ENCODE results near the gene NKX2-2.

Gene NKX2-2

DNA sequence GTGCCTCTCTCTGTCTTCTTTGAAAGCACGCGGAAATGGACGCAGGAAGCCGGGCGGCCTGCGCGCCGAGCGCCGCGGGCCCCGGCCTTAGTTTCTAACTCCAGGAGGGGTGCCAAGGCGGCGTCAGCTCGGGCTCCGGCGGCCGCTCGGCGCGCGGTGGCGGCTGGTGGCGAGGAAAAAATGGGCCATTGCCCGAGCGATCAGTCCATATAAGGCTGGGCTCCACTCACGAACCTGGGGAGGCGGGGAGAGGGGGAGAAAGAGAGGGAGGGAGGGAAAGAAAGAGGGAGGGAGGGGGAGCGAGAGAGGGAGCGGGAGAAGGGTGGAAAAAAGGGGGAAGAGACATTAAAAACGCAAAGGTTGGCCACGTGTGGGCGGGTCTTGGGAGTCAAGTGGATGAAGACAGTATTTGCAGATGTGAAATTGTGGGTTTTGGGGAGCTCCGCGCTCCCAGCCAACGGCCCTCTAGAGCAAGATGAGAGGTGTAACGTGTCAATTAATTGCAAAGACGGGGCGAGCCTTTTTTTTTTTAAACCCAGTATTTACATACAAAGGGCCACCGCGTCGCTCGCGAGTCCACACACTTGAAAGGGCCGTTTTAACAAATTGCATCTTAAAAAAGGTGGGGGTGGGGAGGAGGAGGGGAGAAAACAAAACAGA lies at the start of gene NKX2-2:
NKX2-2 (minus strand) TSS at position 184 of the 660 bp plus-strand sequence. CDS start 395 bp downstream, outside the sequence.
- DNase-seq = no peak

DNA sequence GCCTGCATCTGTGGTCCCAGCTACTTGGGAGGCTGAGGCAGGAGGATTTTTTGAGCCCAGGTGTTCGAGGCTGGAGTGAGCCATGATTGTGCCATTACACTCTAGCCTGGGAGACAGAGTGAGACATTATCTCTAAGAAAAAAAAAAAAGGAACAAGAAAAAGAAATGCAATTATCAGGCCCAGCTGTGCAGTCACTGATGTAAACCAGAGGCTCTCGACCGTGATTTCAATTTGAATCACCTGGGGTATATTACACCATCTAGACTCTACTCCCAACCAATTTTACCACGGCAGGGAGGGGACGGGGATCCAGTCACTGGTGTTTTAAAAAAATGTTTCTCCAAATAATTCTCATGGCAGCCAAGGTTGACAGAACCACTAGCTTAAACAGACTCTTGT lies 48.8 kb upstream of the NKX2-2 start:
- no peak for DNase-seq

- no peak for DNase-seq
Measured at GRCh38 chr20:21559305-21559704, 45.4 kb upstream of the NKX2-2 start.

DNA sequence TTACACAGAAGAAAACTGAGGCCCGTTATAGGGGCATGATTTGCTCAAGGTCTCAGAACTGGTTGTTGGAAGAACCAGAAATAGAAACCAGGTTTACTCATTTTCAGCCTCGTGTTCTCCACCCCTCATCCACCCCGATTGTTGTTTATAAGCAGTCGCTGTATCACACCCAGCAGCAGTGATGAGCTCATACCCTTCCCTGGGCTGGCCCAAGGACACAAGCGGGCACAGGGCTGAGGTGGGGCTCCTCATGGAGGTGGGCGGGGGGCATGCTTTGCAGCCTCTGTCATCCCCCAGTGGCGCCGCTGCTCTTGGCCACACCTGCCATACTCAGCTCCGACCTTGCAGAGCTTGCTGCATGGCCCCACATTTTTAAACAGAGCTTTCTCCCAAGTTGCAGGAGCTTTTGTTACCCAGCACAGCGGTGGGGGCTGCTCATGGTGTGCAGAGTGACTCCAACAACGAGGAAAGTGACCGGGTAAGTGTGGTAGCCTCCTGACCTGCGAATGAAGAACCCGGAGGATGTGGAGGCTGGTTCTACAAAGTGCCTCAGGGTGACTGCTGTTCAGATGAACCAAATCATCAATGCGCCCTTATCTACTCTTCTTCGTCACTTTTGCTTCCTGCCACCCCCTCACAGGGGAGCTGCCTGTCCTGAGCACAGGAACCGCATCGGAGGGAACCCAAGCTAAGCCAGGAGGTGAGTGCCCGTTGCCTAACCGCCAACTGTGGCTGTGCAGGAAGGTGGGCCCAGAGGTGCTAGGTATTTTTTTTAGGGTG lies 43.6 kb upstream of the NKX2-2 start:
- DNase-seq = no peak

DNA sequence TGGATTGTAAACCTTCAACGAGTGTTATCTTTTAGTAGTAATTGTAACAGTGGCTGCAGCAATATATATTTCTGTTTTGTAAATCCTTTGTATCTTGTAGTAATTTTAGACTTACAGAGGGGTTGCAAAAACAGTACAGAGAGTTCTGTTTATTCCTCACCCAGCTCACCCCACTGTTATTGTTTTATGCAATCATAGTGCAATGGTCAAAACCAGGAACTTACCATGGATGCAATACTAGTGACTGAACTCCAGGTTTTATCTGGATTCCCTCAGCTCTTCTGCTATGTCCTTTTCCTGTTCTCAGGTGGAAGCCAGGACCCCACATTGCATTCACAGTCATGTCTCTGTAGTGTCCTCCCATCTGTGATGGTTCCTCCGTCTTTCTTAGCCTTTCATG lies 42.5 kb upstream of the NKX2-2 start:
- no peak for DNase-seq

- no peak for DNase-seq
Measured at GRCh38 chr20:21555470-21556120, 41.7 kb upstream of the NKX2-2 start.

DNA sequence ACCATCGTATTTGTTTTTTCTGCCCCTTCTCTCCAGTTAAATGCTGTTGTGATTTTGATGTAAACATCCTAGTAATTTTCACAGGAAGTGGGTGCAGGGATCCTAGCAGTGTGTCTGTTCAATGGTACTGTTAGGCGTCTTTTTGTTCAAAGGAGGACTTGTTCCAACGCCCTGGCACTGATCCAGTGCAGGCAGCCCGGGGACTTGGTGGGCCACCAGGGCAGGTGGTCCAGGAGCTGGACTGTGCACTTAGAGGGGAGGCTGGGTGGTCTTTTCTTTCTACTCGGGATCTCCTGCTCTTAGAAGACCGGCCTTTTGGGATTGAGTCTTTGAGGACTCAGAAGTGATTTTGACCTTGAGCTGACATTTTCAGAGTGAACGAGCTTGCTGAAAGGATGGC lies 41.1 kb upstream of the NKX2-2 start:
- no peak for DNase-seq

GRCh38 chr20:21554376-21554890 lies 40.6 kb upstream of the NKX2-2 start:
- DNase-seq = no peak

GRCh38 chr20:21550587-21550986 lies 36.7 kb upstream of the NKX2-2 start:
- no peak for DNase-seq

DNA sequence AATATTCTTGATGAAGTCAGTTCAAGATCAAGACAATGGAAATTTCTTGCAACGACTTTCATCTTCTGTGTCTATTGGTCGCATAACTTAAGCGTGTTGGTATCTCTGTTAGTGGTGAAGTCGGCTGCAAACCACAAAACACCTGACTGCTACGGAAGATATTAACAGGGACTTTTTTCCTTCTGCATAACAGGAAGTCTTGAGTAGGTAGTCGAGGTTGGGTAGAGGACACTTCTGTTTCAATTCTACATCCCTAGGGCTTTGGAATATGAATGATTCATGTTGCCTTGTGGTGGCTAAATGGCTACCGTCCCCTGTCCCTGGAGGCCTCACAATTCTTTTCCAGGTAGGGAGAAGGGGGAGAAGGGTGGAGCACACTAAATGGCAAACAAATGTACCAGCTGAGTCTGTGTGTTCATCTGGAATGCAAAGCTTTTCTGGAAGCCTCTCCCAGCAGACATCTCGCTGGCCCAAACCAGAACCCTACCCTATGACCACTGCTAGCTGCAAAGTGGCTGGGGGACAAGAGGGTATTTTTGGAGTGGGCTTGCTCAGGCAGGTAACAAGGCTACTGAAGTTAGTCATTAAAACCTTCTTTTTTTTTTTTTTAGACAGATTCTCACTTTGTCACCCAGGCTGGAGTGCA lies 34.6 kb upstream of the NKX2-2 start:
- peak; percentile 14 for DNase-seq

DNA sequence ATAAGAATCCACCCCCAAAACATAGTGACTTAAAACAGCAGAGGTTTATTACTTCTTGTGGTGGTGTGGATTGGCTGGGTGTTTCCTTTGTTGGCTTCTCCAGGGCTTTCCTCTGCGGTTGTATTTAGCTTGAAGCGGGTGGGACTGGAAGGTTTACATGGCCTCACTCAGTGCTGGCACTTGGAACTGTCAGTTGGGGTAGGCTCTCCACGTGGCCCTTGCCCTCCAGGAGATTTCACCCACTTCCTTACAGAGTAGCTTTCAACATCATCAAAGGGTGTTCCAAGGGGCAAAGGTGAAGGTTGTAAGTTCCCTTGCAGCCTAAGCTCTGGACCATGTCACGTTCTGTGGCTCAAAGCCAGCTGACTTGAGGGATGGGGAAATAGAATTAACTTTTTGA lies 32.5 kb upstream of the NKX2-2 start:
- DNase-seq = no peak

DNA sequence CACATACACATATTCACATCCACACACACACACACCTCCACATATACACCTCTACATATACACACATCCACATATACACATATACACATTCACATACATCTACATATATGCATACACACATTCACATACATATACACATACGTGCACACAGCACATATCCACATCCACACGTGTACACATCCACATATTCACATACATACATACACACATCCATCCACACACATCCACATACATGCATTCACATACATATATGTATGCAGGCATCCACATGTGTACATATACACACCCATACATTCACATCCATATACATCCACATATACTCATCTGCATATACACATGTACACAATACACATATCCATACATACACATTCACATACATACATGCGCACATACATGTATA lies 25.6 kb upstream of the NKX2-2 start:
- no peak for DNase-seq

DNA sequence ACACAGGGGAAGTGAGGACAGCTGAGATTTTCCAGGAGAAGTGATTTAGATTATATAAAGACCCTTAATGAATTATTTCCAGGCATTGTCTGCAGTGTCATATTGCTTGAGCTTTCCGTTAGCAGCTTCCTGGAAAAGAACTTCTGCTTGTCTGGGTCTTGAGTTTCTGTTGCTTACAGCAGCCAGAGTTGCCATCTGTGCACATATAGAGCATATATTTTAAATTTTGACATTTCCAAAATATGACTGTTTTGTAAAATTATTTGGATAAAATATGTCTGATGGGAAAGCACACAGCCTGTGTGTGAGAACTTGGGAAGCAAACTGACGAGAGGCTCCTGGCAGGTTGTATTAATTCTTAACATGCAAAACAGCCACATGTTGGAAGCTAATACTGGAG lies 21.0 kb upstream of the NKX2-2 start:
- no peak for DNase-seq

- no peak for DNase-seq
Measured at GRCh38 chr20:21534453-21534852, 20.6 kb upstream of the NKX2-2 start.

- DNase-seq = peak; percentile 24
Measured at GRCh38 chr20:21529863-21530262, 16.0 kb upstream of the NKX2-2 start.

DNA sequence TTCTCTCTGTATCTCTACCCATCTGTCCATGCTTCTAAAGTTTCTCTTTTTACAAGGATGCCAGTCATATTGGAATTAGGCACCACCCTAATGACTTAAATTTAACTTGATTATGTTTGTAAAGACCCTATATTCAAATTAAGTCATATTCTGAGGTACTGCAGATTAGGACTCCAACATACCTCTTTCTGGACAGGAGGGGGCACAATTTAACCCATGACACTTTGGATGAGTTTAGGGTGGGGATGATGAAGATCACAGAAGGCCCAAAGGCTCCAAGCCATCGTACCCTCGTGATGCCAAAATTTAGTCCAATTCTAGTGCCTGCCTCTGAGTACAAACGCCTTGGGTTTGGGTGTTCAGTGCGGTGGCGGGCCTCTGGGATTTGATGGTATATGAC lies 15.0 kb upstream of the NKX2-2 start:
- no peak for DNase-seq

- no peak for DNase-seq
Measured at GRCh38 chr20:21527908-21528307, 14.0 kb upstream of the NKX2-2 start.

GRCh38 chr20:21526776-21527175 lies 12.9 kb upstream of the NKX2-2 start:
- DNase-seq = no peak

DNA sequence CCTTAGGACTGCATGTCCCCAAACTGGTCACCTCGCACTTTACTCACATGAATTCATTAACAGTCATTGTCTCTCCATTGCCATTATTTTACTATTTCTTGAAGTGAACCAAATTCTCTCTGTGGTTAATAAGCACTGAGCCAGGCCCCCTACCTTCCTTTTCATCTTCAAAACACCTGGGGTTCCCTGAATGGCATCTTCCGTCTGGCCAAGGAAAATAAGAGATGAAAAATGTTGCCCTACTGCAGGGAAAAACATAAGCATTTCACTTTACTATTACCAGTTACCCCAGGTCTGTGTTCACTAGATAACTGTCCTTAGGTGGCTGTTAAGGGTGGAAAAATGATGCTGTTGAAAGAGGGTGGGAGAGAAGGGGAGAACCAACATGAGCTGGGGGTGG lies 10.0 kb upstream of the NKX2-2 start:
- DNase-seq = no peak

DNA sequence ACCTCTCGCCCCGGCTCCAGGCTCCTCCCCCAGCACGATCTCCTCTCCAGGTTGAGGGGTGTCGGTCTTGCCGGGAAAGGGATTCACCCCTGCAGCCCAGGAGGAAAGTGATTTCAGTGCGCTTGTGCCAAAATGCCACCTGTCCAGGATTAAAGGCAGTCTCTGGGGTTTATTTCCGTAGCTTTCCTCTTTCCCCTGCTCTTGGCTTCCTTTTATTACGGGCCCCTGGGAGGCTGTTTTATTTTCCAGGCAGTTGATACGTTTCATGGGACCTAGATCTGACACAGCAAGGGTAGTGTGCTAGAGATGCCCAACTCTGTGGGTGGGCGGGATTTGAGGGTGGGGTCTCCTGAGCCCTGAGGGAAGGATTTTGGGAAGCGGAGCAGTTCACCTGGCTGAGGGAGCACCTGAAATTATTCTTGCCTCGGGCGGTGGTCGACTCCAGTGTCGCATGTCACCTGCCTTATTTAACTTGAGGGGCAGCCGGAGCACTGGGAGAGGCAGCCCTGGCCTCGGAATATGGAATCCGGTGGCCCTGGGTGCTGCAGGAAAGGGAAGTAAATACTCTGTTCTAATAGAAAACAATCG lies 9.5 kb upstream of the NKX2-2 start:
- DNase-seq = no peak

DNA sequence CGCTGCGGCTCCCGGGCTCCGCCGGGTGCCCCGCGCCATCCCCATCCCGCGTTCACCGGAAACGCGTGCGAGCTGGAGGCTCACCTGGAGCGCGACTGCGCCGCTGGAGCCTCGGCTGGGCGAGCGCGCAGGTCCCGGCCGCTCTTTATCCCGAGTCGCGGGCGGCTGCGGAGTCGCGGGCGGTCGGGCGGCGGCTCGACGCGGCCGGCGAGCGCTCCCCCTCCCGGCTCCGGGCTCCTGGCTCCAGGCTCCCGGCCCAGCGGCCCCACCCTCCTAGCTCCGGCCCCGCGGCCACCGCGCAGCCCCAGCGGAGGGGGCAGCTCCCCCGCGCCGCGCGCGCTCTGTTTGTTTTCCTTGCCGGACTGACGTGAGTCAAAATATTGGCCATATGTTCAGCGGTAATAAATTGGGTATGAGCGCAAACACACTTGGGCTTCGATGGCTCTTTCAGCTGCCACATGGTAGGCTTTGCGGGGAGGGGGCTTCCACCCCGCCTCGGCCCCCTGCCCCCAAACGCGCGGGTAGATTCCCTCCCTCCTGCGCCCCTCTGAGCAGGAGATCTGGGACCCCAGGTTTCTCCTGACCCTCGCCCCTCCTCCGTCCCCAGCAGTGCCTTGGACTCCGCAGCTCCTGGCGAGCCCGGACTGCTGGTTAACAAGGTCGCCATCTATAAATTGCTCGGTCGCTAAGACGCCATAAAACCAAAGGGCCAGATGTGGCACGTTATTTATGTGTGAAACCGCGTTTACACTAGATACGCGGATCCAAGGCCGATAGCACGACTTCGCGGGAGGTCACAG lies 8.8 kb upstream of the NKX2-2 start:
- DNase-seq = no peak

Data from NCI-H526 treated with DMSO at 0.1 percent for 48 hours (cell line).